Progenitor cell of endocrine pancreas (in vitro differentiated cells): ENCODE data around the gene ZNF554. TPM values are rescaled to one million over a fixed set of nuclear protein-coding genes. Genes with fewer than 3 reads are reported as not detected.

Experiments
- DNase-seq: peaks from one replicate; pipeline ENCODE4 v3.0.0; 2021; ENCODE audit warnings: low spot score; ENCODE audit not compliant: unreplicated experiment
- H3K27ac Mint-ChIP-seq: 2 replicates; pipeline ENCODE4 v1.8.0; 2021; ENCODE audit warnings: mild to moderate bottlenecking, moderate library complexity, mixed read lengths
- H3K27me3 Mint-ChIP-seq: 2 replicates; pipeline ENCODE4 v1.8.0; 2021; ENCODE audit warnings: mixed read lengths
- H3K36me3 Mint-ChIP-seq: 2 replicates; pipeline ENCODE4 v1.8.0; 2022; ENCODE audit warnings: mixed read lengths; ENCODE audit not compliant: insufficient read depth
- H3K4me1 Mint-ChIP-seq: 2 replicates; pipeline ENCODE4 v1.8.0; 2021; ENCODE audit warnings: low read depth, mixed read lengths
- H3K4me3 Mint-ChIP-seq: 2 replicates; pipeline ENCODE4 v1.8.0; 2021; ENCODE audit warnings: low read depth, mild to moderate bottlenecking, moderate library complexity, mixed read lengths
- H3K9me3 Mint-ChIP-seq: 2 replicates; pipeline ENCODE4 v1.8.0; 2021; ENCODE audit warnings: low read depth, mixed read lengths
- CTCF ChIP-seq: fragments of 200-600 bp; sonication (generic); IDR thresholded peaks from one replicate; pipeline ENCODE4 v1.5.0; 2021; ENCODE audit warnings: antibody characterized with exemption, mild to moderate bottlenecking; ENCODE audit not compliant: unreplicated experiment
- total RNA-seq: library from RNA; stranded (reverse); gene quantifications from 2 replicates; pipeline ENCODE4 v1.2.1, GENCODE V29; 2021

ZNF554 gene
- total RNA-seq, 1 donor from 2014 or later: 14.1 TPM

GRCh38 chr19:2782329-2782935, 37.2 kb upstream of the ZNF554 start:
- no peaks in the 10 kb centered on the region for H3K9me3 Mint-ChIP-seq
- H3K27ac Mint-ChIP-seq: peak overlapping the region; percentile 99
- peaks cover 26% of the 10 kb centered on the region for H3K4me1 Mint-ChIP-seq
- H3K27me3 Mint-ChIP-seq: no peaks in the 10 kb centered on the region
- H3K4me3 Mint-ChIP-seq: peak overlapping the region; percentile 93
- no peak for DNase-seq
- no peaks in the 10 kb centered on the region for H3K36me3 Mint-ChIP-seq
- no peak for TF ChIP-seq CTCF

- Mint-ChIP-seq H3K9me3 (no peaks in the 10 kb centered on the region), H3K27me3 (no peaks in the 10 kb centered on the region), H3K4me1 (peaks cover 26% of the 10 kb centered on the region), H3K36me3 (no peaks in the 10 kb centered on the region), H3K27ac (peak within 1 kb of the TSS; percentile 99), H3K4me3 (peak within 1 kb of the TSS; percentile 93)
- DNase-seq: peak; percentile 96
- peak; percentile 48 for TF ChIP-seq CTCF
Observed at GRCh38 chr19:2782936-2783780, 36.5 kb upstream of the ZNF554 start, which contains the start of gene SGTA. Gene SGTA, minus strand, starts transcription at chr19:2783273. Its CDS starts 14,205 bp downstream, at chr19:2769068.

GRCh38 chr19:2783781-2784145, 35.9 kb upstream of the ZNF554 start:
- Mint-ChIP-seq H3K4me1 (peaks cover 26% of the 10 kb centered on the region), H3K9me3 (no peaks in the 10 kb centered on the region), H3K27ac (peak overlapping the region; percentile 99), H3K4me3 (peak overlapping the region; percentile 93), H3K27me3 (no peaks in the 10 kb centered on the region), H3K36me3 (no peaks in the 10 kb centered on the region)
- TF ChIP-seq CTCF: no peak
- DNase-seq: no peak

GRCh38 chr19:2785244-2785997, 34.2 kb upstream of the ZNF554 start, which contains the start of gene THOP1:
Gene THOP1, plus strand, starts transcription at chr19:2785503. Its CDS starts 160 bp downstream, at chr19:2785663.
- no peak for TF ChIP-seq CTCF
- Mint-ChIP-seq H3K36me3 (peaks cover 2% of the 10 kb centered on the region), H3K4me1 (peaks cover 25% of the 10 kb centered on the region)

GRCh38 chr19:2787115-2787514, 32.6 kb upstream of the ZNF554 start:
- DNase-seq: no peak
- no peak for TF ChIP-seq CTCF
- no peaks in the 10 kb centered on the region for H3K27me3 Mint-ChIP-seq
- H3K9me3 Mint-ChIP-seq: no peaks in the 10 kb centered on the region
- peak overlapping the region; percentile 61 for H3K4me3 Mint-ChIP-seq
- H3K36me3 Mint-ChIP-seq: peaks cover 3% of the 10 kb centered on the region
- H3K4me1 Mint-ChIP-seq: peaks cover 16% of the 10 kb centered on the region
- peak overlapping the region; percentile 63 for H3K27ac Mint-ChIP-seq

More at GRCh38 chr19:2785244-2785997, 34.2 kb upstream of the ZNF554 start, which contains the start of gene THOP1:
- Mint-ChIP-seq H3K4me3 (peak within 1 kb of the TSS; percentile 91), H3K9me3 (no peaks in the 10 kb centered on the region), H3K27me3 (no peaks in the 10 kb centered on the region), H3K27ac (peak within 1 kb of the TSS; percentile 91)
- DNase-seq: peak; percentile 94
